ENCODE measurements around the gene ASB10.

DNA sequence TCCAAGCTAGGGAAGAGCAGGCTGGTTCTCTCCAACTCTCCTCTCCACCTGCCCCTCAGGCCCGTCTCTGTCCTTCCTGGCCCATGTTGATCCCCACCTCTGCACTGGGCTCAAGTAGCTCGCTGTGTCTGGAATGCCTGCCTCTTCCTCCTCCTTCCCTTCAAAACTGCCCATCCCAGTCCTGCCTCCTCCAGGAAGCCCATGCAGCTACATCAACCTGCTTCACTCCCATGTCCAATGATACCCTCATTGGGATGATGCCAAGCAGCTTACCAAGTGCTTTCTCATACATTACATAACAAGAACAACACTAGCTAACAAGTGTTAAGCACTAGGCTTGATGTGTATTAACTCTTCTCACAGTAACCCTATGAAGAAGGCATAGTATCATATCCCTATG, 8.2 kb downstream of the ASB10 start:
- no peak for TF ChIP-seq RAD21 (IDR thresholded peaks at IDR 0.05; ENCODE audit: low read length)
- TF ChIP-seq, protein P1, sequence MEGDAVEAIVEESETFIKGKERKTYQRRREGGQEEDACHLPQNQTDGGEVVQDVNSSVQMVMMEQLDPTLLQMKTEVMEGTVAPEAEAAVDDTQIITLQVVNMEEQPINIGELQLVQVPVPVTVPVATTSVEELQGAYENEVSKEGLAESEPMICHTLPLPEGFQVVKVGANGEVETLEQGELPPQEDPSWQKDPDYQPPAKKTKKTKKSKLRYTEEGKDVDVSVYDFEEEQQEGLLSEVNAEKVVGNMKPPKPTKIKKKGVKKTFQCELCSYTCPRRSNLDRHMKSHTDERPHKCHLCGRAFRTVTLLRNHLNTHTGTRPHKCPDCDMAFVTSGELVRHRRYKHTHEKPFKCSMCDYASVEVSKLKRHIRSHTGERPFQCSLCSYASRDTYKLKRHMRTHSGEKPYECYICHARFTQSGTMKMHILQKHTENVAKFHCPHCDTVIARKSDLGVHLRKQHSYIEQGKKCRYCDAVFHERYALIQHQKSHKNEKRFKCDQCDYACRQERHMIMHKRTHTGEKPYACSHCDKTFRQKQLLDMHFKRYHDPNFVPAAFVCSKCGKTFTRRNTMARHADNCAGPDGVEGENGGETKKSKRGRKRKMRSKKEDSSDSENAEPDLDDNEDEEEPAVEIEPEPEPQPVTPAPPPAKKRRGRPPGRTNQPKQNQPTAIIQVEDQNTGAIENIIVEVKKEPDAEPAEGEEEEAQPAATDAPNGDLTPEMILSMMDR (IDR thresholded peaks at IDR 0.05): no peak
- TF ChIP-seq GABPA (IDR thresholded peaks at IDR 0.05; ENCODE audit: low read depth): no peak
- TF ChIP-seq RXRA (IDR thresholded peaks at IDR 0.05; ENCODE audit: borderline replicate concordance, low read depth): no peak
- no peak for TF ChIP-seq RFX5 (IDR thresholded peaks at IDR 0.05; ENCODE audit: low read length)
- no peak for TF ChIP-seq SMC3 (IDR thresholded peaks at IDR 0.05; ENCODE audit: low read depth, low read length)
- TF ChIP-seq, protein P2, sequence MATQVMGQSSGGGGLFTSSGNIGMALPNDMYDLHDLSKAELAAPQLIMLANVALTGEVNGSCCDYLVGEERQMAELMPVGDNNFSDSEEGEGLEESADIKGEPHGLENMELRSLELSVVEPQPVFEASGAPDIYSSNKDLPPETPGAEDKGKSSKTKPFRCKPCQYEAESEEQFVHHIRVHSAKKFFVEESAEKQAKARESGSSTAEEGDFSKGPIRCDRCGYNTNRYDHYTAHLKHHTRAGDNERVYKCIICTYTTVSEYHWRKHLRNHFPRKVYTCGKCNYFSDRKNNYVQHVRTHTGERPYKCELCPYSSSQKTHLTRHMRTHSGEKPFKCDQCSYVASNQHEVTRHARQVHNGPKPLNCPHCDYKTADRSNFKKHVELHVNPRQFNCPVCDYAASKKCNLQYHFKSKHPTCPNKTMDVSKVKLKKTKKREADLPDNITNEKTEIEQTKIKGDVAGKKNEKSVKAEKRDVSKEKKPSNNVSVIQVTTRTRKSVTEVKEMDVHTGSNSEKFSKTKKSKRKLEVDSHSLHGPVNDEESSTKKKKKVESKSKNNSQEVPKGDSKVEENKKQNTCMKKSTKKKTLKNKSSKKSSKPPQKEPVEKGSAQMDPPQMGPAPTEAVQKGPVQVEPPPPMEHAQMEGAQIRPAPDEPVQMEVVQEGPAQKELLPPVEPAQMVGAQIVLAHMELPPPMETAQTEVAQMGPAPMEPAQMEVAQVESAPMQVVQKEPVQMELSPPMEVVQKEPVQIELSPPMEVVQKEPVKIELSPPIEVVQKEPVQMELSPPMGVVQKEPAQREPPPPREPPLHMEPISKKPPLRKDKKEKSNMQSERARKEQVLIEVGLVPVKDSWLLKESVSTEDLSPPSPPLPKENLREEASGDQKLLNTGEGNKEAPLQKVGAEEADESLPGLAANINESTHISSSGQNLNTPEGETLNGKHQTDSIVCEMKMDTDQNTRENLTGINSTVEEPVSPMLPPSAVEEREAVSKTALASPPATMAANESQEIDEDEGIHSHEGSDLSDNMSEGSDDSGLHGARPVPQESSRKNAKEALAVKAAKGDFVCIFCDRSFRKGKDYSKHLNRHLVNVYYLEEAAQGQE (IDR thresholded peaks at IDR 0.05; ENCODE audit: low read depth, low read length): no peak
- TF ChIP-seq POLR2AphosphoS5 (IDR thresholded peaks at IDR 0.05; ENCODE audit: low read depth, low read length): no peak
- TF ChIP-seq GATA2 (CRISPR knock-in tag; IDR thresholded peaks at IDR 0.05): no peak
- no peak for TF ChIP-seq FOSL2 (IDR thresholded peaks at IDR 0.05; ENCODE audit: borderline replicate concordance, low read depth)
- no peak for TF ChIP-seq SIN3A (IDR thresholded peaks at IDR 0.05; ENCODE audit: borderline replicate concordance, low read depth, low read length)
- TF ChIP-seq, protein P3, sequence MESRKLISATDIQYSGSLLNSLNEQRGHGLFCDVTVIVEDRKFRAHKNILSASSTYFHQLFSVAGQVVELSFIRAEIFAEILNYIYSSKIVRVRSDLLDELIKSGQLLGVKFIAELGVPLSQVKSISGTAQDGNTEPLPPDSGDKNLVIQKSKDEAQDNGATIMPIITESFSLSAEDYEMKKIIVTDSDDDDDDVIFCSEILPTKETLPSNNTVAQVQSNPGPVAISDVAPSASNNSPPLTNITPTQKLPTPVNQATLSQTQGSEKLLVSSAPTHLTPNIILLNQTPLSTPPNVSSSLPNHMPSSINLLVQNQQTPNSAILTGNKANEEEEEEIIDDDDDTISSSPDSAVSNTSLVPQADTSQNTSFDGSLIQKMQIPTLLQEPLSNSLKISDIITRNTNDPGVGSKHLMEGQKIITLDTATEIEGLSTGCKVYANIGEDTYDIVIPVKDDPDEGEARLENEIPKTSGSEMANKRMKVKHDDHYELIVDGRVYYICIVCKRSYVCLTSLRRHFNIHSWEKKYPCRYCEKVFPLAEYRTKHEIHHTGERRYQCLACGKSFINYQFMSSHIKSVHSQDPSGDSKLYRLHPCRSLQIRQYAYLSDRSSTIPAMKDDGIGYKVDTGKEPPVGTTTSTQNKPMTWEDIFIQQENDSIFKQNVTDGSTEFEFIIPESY (IDR thresholded peaks at IDR 0.05; ENCODE audit: borderline replicate concordance, low read depth): no peak
